ENCODE data around the gene ASCC2. TPM values are rescaled to one million over a fixed set of nuclear protein-coding genes. Genes with fewer than 3 reads are reported as not detected.

Gene ASCC2
- total and polyA plus RNA-seq, 2 of the 4 experiments (the other 2 are of a cell fraction) = 40.0 to 62.2 TPM

DNA sequence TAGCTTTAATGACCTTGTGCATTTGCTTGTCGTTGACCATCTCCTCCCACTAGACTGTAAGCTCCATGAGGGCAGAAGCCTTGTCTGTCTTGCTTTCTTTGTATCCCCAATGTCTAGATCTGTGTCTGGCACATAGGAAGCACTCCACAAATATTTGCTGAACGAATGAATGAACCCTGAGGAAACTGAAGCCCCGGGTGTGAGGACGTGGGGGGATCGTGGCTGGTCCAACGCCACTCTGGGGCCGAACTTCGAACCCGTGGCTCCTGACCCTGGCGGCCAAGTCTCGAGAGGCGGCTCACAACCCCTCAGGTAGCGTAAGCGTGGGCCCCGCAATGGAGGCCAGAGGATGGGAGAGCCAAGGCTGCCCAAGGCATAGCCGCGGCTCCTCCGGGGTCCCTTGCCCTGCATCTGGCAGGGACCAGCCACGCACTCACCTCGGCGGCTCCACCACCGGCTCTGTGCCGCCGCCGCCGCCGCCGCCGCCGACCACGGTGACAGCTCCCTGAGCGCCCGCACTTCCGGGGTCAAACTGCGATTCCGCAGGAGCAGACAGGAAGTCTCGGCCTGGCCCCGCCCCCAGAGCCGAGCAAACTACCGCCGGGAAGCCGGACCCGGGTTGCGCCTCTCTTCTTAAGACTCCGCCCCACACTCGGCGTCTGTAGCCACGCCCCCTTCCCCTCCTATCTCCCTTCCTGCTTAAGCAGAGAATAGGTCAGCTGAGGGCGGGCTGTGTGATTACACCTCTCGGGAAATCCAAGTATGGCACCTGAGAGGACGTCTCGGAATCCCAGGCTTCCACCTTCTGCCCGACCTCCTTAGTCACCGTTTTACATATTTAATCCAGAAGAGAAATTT, at the start of gene ASCC2 (continued):
- TF ChIP-seq USF2 (IDR thresholded peaks at IDR 0.05; ENCODE audit: low read depth, low read length) = 0 out of 2 replicates have a peak, but pooled peaks have one; percentile 35
- no peak for TF ChIP-seq CHD1 (IDR thresholded peaks at IDR 0.05; ENCODE audit: low read depth, low read length)
- TF ChIP-seq POLR2A (IDR thresholded peaks at IDR 0.05; ENCODE audit: low read depth, low read length) = peak; percentile 44; the same call in 1 of the 2 replicates

DNA sequence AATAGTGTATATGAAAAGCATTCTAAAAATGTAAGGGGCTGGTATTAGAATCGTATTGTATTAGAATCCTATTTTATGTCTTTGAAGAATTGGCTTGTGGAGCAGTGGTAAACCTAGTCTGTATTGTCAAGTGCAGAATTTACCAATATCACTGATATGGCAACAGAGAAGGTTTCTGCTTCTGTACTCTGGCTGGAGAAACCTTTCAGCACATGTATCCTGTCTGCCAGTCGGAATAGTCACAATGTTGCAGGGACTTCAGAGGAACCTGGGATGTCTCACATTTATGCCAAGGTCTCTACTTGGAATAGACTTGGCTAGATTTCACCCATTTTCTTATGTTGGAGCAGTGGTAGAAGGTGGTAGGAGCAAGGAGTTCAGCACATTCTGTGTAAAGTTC, 49.3 kb upstream of the ASCC2 start:
- H3K9me3 ChIP-seq (ENCODE audit: control insufficient read depth, insufficient read depth, low read length) = no peaks in the 10 kb centered on the region
- no peak overlapping the region for H2BK120ac ChIP-seq (ENCODE audit: low read depth, low read length)
- H2AK5ac ChIP-seq (ENCODE audit: low read depth, low read length) = no peak overlapping the region
- H2BK5ac ChIP-seq (ENCODE audit: low read depth, low read length, poor library complexity, severe bottlenecking) = no peak overlapping the region
- H3K14ac ChIP-seq (replicated peaks; ENCODE audit: low read depth, low read length) = peak overlapping the region; percentile 31; the same call in 1 of the 2 replicates
- 100% methylated on average over 1 of the region's 2 CpGs; no CpG with 5 or more reads in 1 of the 2 experiments for WGBS, 2 experiments (ENCODE audit: extremely low coverage in 2 of 2, insufficient read length in 1 of 2)
- no peak overlapping the region for H3K4me2 ChIP-seq (ENCODE audit: low read depth, low read length)
- BruUV-seq (replicated peaks) = no TSS peak
- H4K20me1 ChIP-seq (ENCODE audit: insufficient read depth, low read length) = peaks cover 75% of the 10 kb centered on the region
- H3K18ac ChIP-seq (ENCODE audit: low read depth, low read length) = no peak overlapping the region
- peaks cover 13 to 55% of the 10 kb centered on the region in 2 experiments for H3K79me1 ChIP-seq (ENCODE audit: low read depth in 1 of 2, low read length in 2 of 2)
- in situ Hi-C loops (cut with MboI; ENCODE audit: low sequenced_read_pairs) = no loop called here
- H3K9me1 ChIP-seq (ENCODE audit: insufficient read depth, low read length) = peaks cover 3% of the 10 kb centered on the region
- H3K27ac ChIP-seq (ENCODE audit: insufficient read depth, low read length) = no peak overlapping the region
- intact Hi-C loops (cut with micrococcal nuclease) = loop anchor here (5.0 kb wide), 1 partner anchor 105 kb away; no protein-coding TSS in a partner anchor
- ChIA-PET POLR2A (ENCODE audit: unreplicated experiment) (no interaction called here), CTCF (no interaction called here)
- H2AFZ ChIP-seq (replicated peaks; ENCODE audit: low read length, poor library complexity) = no peak overlapping the region
- no peak overlapping the region for H3K4ac ChIP-seq (ENCODE audit: low read depth, low read length)
- H2AK9ac ChIP-seq (replicated peaks; ENCODE audit: low read depth, low read length, poor library complexity) = no peak overlapping the region
- no peak overlapping the region for H4K8ac ChIP-seq (ENCODE audit: low read depth in 2 of 2, low read length in 2 of 2)
- peaks cover 5% of the 10 kb centered on the region for H3K4me1 ChIP-seq (ENCODE audit: control insufficient read depth, insufficient read depth, low read length)
- no peak overlapping the region for H4K91ac ChIP-seq (ENCODE audit: insufficient read depth, low read depth, low read length)
- no peaks in the 10 kb centered on the region for H3K27me3 ChIP-seq (ENCODE audit: control insufficient read depth, insufficient read depth, low read length)
- no peak overlapping the region for H4K5ac ChIP-seq (ENCODE audit: low read depth, low read length)
- H3K36me3 ChIP-seq (ENCODE audit: control insufficient read depth, insufficient read depth, low read length) = no peaks in the 10 kb centered on the region
- H3K9ac ChIP-seq (ENCODE audit: low read depth, low read length) = no peak overlapping the region
- dilution Hi-C loops (cut with HindIII; ENCODE audit: low sequenced_read_pairs, unreplicated experiment) = no loop called here
- H2BK15ac ChIP-seq (ENCODE audit: low read depth, low read length) = no peak overlapping the region
- H3K4me3 ChIP-seq (ENCODE audit: insufficient read depth, low read depth, low read length) = no peak overlapping the region
- DNase-seq (no peak), ATAC-seq (ENCODE audit: low read depth) (no peak)
- H2BK20ac ChIP-seq (ENCODE audit: low read depth, low read length) = no peak overlapping the region
- peak overlapping the region; percentile 37; the same call in 1 of the 2 replicates for H3K23ac ChIP-seq (ENCODE audit: low read depth, low read length)
- no peak overlapping the region for H3K56ac ChIP-seq (ENCODE audit: extremely low read depth, insufficient read depth, low read length)
- no peak for TF ChIP-seq CTCF (conservative IDR thresholded peaks at IDR 0.05; ENCODE audit: low read depth, low read length)
- no peak for TF ChIP-seq MAZ (IDR thresholded peaks at IDR 0.05; ENCODE audit: borderline replicate concordance, low read depth, low read length)
- TF ChIP-seq USF2 (IDR thresholded peaks at IDR 0.05; ENCODE audit: low read depth, low read length) = no peak
- TF ChIP-seq POLR2A (IDR thresholded peaks at IDR 0.05; ENCODE audit: low read depth, low read length) = no peak
- TF ChIP-seq RCOR1 (IDR thresholded peaks at IDR 0.05; ENCODE audit: insufficient replicate concordance, low read length) = no peak
- TF ChIP-seq RAD21 (IDR thresholded peaks at IDR 0.05; ENCODE audit: low read length) = no peak
- TF ChIP-seq MXI1 (IDR thresholded peaks at IDR 0.05; ENCODE audit: borderline replicate concordance, low read depth, low read length) = no peak
- TF ChIP-seq SMC3 (IDR thresholded peaks at IDR 0.05; ENCODE audit: low read depth, low read length) = no peak
- TF ChIP-seq CEBPB (IDR thresholded peaks at IDR 0.05; ENCODE audit: low read depth, low read length) = no peak
- TF ChIP-seq FOS (IDR thresholded peaks at IDR 0.05; ENCODE audit: low read depth, low read length) = no peak
- TF ChIP-seq BHLHE40 (IDR thresholded peaks at IDR 0.05; ENCODE audit: low read depth, low read length) = no peak

Measured in IMR-90 (cell line).